ENCODE results near the gene POPDC3.

POPDC3 gene

DNA sequence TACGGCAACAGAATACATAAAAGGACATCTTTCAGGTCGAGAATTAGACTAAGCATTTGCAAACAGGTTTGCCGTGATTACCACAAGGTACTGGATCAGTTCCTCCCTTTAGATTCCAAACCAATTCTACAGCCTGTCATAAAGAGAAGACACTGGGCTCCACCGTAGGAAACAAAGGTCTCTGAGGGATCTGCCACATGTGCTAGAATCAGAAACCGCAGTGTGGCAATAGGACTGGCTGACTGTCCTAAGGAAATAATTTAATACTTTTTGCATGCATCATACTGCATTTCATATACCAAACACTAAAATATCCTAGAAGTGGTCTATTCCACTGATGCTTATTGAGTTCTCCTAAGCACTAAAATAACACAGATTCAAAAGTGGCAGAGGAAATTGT lies 59.2 kb downstream of the POPDC3 start:
- no peaks in the 10 kb centered on the region for H3K79me2 ChIP-seq (ENCODE audit: insufficient read depth, low read length)
- ATAC-seq (ENCODE audit: insufficient read depth, low read depth), result no peak
- no peak overlapping the region for H2AFZ ChIP-seq (ENCODE audit: low read depth, low read length)

DNA sequence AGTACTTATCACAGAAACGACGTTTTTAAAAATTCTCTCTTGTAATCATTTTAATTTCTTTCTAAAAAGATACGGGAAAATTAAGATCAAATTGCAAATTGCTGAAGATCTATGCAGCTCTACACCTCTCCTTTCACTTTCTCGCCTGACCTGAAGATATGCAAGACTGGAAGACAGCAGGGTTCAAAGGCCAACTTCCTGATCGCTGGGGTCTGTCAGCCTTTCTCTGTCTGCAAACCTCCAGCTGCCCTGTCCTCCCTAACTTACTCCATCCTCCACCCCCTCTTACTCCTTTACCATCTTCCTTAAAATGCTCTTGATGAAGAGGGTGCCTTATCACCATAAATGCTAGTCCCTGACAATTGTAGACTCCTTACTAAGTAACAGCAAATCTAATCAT lies 63.7 kb downstream of the POPDC3 start:
- ATAC-seq (ENCODE audit: insufficient read depth, low read depth), result no peak
- H3K79me2 ChIP-seq (ENCODE audit: insufficient read depth, low read length), result no peaks in the 10 kb centered on the region

More for the DNA sequence above, 59.2 kb downstream of the POPDC3 start:
- H3K27me3 ChIP-seq (ENCODE audit: insufficient read depth, low read length, poor library complexity), result no peaks in the 10 kb centered on the region
- H3K4me2 ChIP-seq (ENCODE audit: insufficient read depth, low read length), result no peak overlapping the region
- no peaks in the 10 kb centered on the region for H3K36me3 ChIP-seq (ENCODE audit: insufficient read depth, low read length)
- H3K4me3 ChIP-seq (ENCODE audit: low read depth in 1 of 2, low read length in 2 of 2), result no peak overlapping the region
- DNase-seq, result no peak
- H3K27ac ChIP-seq (ENCODE audit: low read length), result no peak overlapping the region
- TF ChIP-seq EZH2 (IDR thresholded peaks at IDR 0.05; ENCODE audit: borderline replicate concordance, low read depth, low read length, severe bottlenecking), result no peak
- TF ChIP-seq, protein P1, sequence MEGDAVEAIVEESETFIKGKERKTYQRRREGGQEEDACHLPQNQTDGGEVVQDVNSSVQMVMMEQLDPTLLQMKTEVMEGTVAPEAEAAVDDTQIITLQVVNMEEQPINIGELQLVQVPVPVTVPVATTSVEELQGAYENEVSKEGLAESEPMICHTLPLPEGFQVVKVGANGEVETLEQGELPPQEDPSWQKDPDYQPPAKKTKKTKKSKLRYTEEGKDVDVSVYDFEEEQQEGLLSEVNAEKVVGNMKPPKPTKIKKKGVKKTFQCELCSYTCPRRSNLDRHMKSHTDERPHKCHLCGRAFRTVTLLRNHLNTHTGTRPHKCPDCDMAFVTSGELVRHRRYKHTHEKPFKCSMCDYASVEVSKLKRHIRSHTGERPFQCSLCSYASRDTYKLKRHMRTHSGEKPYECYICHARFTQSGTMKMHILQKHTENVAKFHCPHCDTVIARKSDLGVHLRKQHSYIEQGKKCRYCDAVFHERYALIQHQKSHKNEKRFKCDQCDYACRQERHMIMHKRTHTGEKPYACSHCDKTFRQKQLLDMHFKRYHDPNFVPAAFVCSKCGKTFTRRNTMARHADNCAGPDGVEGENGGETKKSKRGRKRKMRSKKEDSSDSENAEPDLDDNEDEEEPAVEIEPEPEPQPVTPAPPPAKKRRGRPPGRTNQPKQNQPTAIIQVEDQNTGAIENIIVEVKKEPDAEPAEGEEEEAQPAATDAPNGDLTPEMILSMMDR (IDR thresholded peaks at IDR 0.05; ENCODE audit: borderline replicate concordance, extremely low read depth, low read length, poor library complexity, severe bottlenecking), result no peak
- H3K9me3 ChIP-seq (ENCODE audit: insufficient read depth, low read length, severe bottlenecking), result no peaks in the 10 kb centered on the region
- H3K4me1 ChIP-seq (ENCODE audit: insufficient read depth, low read length), result no peaks in the 10 kb centered on the region
- H3K9ac ChIP-seq (ENCODE audit: low read depth, low read length), result no peak overlapping the region
- no peaks in the 10 kb centered on the region for H4K20me1 ChIP-seq (ENCODE audit: insufficient read depth, low read length)

DNA sequence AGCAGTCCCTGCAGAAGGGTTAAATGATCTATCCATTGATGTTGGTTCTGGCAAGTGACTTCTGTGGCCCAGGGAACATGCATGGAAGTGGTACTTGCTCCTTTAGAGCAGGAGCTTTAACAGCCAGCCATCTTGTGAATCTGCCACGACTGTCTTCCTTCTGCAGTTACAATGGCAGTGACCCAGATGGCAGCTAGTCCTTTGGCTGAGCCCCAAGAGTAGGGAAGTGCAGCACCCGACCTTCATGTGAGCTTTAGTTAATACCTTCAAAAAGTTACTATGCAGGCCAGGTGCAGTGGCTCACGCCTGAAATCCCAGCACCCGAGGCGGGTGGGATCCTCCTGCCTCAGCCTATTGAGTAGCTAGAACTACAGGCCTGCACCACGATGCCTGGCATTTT lies 66.4 kb downstream of the POPDC3 start:
- Histone ChIP-seq H3K4me3 (ENCODE audit: low read depth in 1 of 2, low read length in 2 of 2) (no peak overlapping the region), H3K27ac (ENCODE audit: low read length) (no peak overlapping the region), H3K9me3 (ENCODE audit: insufficient read depth, low read length, severe bottlenecking) (no peaks in the 10 kb centered on the region), H3K79me2 (ENCODE audit: insufficient read depth, low read length) (no peaks in the 10 kb centered on the region), H3K27me3 (ENCODE audit: insufficient read depth, low read length, poor library complexity) (no peaks in the 10 kb centered on the region), H3K4me1 (ENCODE audit: insufficient read depth, low read length) (no peaks in the 10 kb centered on the region), H3K4me2 (ENCODE audit: insufficient read depth, low read length) (no peak overlapping the region), H3K36me3 (ENCODE audit: insufficient read depth, low read length) (no peaks in the 10 kb centered on the region), H3K9ac (ENCODE audit: low read depth, low read length) (no peak overlapping the region), H4K20me1 (ENCODE audit: insufficient read depth, low read length) (no peaks in the 10 kb centered on the region), H2AFZ (ENCODE audit: low read depth, low read length) (no peak overlapping the region)
- TF ChIP-seq, protein P1 (IDR thresholded peaks at IDR 0.05; ENCODE audit: borderline replicate concordance, extremely low read depth, low read length, poor library complexity, severe bottlenecking), result no peak
- no peak for TF ChIP-seq EZH2 (IDR thresholded peaks at IDR 0.05; ENCODE audit: borderline replicate concordance, low read depth, low read length, severe bottlenecking)
- no peak for DNase-seq
- no peak for ATAC-seq (ENCODE audit: insufficient read depth, low read depth)

More for the DNA sequence above, 63.7 kb downstream of the POPDC3 start:
- no peak overlapping the region for H3K4me2 ChIP-seq (ENCODE audit: insufficient read depth, low read length)
- H3K9ac ChIP-seq (ENCODE audit: low read depth, low read length), result no peak overlapping the region
- TF ChIP-seq, protein P1 (IDR thresholded peaks at IDR 0.05; ENCODE audit: borderline replicate concordance, extremely low read depth, low read length, poor library complexity, severe bottlenecking), result no peak
- no peak for TF ChIP-seq EZH2 (IDR thresholded peaks at IDR 0.05; ENCODE audit: borderline replicate concordance, low read depth, low read length, severe bottlenecking)
- no peaks in the 10 kb centered on the region for H3K9me3 ChIP-seq (ENCODE audit: insufficient read depth, low read length, severe bottlenecking)
- DNase-seq, result no peak
- H4K20me1 ChIP-seq (ENCODE audit: insufficient read depth, low read length), result no peaks in the 10 kb centered on the region
- no peak overlapping the region; the same call in 1 of the 2 replicates for H2AFZ ChIP-seq (ENCODE audit: low read depth, low read length)
- no peak overlapping the region for H3K4me3 ChIP-seq (ENCODE audit: low read depth in 1 of 2, low read length in 2 of 2)
- H3K36me3 ChIP-seq (ENCODE audit: insufficient read depth, low read length), result no peaks in the 10 kb centered on the region
- no peak overlapping the region for H3K27ac ChIP-seq (ENCODE audit: low read length)
- no peaks in the 10 kb centered on the region for H3K27me3 ChIP-seq (ENCODE audit: insufficient read depth, low read length, poor library complexity)
- H3K4me1 ChIP-seq (ENCODE audit: insufficient read depth, low read length), result no peaks in the 10 kb centered on the region

DNA sequence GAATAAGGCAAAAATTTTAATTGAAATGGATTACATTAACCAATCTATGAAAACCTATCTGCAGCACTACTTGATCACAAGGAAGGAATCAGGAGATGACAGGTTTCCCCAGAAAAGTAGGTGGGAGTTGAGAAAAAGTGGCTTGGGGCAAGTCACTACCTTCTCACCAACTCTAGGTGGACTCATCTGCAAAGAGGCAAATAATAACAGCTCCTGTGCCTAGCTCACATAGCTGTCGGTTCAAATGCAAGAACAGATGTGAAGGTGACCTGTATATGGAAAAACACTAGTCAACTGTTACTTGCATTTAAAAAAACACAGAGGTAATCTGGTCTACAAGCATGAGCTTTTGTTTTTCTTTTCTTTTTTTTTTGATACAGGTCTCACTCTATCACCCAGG lies 67.2 kb downstream of the POPDC3 start:
- Histone ChIP-seq H3K27ac (ENCODE audit: low read length) (no peak overlapping the region), H4K20me1 (ENCODE audit: insufficient read depth, low read length) (no peaks in the 10 kb centered on the region), H3K4me2 (ENCODE audit: insufficient read depth, low read length) (no peak overlapping the region), H3K9me3 (ENCODE audit: insufficient read depth, low read length, severe bottlenecking) (no peaks in the 10 kb centered on the region), H3K27me3 (ENCODE audit: insufficient read depth, low read length, poor library complexity) (no peaks in the 10 kb centered on the region), H3K9ac (ENCODE audit: low read depth, low read length) (no peak overlapping the region), H2AFZ (ENCODE audit: low read depth, low read length) (no peak overlapping the region), H3K79me2 (ENCODE audit: insufficient read depth, low read length) (no peaks in the 10 kb centered on the region), H3K4me1 (ENCODE audit: insufficient read depth, low read length) (no peaks in the 10 kb centered on the region), H3K36me3 (ENCODE audit: insufficient read depth, low read length) (no peaks in the 10 kb centered on the region), H3K4me3 (ENCODE audit: low read depth in 1 of 2, low read length in 2 of 2) (no peak overlapping the region)
- TF ChIP-seq, protein P1 (IDR thresholded peaks at IDR 0.05; ENCODE audit: borderline replicate concordance, extremely low read depth, low read length, poor library complexity, severe bottlenecking), result no peak
- no peak for TF ChIP-seq EZH2 (IDR thresholded peaks at IDR 0.05; ENCODE audit: borderline replicate concordance, low read depth, low read length, severe bottlenecking)
- ATAC-seq (ENCODE audit: insufficient read depth, low read depth), result no peak
- no peak for DNase-seq
